HG03097 (cell line): ENCODE results near the gene DSTN.

Experiments
- ATAC-seq: cut with Tn5 transposase; IDR thresholded peaks from one replicate; pipeline ENCODE4 v1.9.1; 2021; ENCODE audit not compliant: unreplicated experiment, low FRiP score

DSTN gene

DNA sequence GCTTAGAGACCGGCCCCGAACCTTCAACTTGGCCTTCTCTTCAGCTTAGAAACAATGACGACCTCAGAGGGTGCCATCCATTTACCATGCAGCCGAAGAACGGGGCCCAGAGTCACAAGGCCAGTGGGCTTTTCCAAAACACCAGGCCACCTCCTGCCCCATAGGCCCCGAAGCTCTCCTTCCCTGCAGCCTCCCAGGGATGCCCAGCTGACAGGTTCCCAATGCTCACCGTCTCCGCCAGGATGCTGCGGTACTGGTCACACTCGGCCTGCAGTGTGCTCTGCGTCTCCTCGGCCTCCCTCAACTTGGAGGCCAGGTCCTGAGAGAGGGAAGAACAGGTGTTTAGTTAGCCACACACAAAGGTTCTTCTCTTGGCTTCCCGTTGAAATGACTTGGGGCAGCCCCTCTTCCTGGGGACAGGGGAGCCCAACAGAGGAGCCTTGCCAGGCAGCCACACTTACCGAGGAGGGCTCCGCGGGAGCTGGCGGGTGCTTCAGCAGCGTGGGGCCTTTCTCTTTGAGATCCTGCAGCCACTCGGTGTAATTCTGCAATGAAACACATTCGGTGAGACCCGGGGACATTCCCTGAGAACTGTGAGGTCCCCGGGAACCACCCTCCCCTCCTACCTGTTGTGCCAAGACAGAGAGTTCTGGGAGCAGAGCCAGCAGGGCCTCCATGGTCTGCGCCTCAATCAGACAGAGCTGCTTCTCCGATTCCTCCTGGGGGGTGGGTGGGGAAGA is 51.5 kb downstream of the DSTN start:
- ATAC-seq: no peak

DNA sequence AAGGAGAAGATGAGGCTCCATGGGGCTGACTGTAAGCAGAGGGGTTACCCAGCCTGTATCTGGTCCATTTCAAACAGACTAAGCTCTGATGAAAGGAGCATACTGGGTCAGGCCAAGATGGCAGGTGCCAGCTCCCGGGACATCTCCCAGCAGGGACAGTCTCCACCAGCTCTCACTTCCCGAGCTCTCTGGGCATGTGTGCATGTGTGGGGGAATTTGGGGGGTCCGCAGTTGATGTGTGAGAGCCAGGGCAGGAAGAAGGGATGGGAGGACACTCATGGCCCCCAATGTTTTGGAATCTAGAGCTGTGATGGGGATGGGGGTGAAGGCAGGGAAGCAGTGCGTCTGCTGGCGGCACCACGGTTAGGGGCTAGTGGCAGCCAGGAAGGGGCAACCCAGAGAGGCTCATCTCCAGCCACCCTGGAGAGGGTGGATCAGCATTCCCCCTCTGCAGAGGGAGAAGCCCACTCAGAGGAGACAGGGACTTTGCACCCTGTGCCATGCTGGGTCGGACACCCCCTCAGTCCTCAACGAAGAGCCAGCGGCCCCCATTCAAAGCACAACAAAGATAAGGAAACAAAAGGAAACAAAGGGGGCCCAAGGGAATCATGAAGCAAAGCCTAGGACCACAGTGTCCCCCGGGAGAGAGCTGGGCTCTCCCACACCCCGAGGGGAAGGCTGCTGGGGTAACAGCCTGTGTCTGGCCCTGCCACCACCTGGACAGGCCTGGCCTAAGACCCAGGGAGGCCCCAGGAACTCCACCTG is 52.4 kb downstream of the DSTN start:
- ATAC-seq: no peak

DNA sequence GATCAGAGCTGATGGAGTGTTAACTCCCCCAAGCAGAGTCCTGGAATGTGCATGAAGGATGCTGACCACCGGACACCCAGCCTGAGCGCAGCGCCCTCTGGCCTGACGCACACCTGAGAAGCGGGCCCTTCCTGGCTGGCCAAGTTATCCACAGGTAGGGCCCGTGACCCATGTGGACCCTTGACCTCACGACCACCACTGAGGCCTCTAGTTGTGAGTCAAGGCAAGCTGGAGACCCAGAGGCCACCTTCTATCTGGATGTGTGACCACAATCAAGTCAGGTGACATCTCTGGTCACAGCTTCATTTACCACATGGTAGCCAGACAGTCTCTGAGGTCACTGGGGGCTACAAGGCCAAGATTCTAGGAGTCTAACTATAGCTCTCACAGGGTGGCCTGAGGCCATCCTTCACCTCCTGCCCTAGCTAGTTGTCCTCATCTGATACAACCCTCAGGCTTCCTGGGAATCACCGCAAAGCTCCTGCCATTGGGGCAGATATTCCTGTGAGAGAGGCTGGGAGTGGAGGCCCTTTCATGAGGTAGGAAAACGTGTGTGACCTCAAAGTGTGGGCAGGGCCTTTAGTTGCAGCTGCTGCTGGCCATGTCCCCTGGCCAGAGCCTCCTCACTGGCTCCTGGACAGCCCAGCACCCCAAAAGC is 53.1 kb downstream of the DSTN start:
- no peak for ATAC-seq

DNA sequence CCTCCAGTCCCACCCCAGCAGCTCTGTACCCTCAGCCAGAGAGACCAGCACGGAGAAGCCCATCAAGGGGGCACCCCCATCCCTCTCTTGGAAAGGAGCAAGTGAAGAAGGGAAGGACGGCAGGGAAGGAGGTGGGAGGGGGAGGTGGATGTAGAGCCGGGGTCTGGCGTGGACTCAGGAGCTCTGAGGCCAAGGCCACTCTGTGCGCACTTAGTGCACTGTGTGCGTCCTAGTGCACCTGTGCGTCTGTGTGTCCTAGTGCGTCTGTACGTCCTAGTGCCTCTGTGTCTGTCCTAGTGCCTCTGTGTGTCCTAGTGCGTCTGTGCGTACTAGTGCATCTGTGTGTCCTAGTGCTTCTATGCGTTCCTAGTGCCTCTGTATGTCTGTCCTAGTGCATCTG is 54.2 kb downstream of the DSTN start:
- ATAC-seq: no peak

DNA sequence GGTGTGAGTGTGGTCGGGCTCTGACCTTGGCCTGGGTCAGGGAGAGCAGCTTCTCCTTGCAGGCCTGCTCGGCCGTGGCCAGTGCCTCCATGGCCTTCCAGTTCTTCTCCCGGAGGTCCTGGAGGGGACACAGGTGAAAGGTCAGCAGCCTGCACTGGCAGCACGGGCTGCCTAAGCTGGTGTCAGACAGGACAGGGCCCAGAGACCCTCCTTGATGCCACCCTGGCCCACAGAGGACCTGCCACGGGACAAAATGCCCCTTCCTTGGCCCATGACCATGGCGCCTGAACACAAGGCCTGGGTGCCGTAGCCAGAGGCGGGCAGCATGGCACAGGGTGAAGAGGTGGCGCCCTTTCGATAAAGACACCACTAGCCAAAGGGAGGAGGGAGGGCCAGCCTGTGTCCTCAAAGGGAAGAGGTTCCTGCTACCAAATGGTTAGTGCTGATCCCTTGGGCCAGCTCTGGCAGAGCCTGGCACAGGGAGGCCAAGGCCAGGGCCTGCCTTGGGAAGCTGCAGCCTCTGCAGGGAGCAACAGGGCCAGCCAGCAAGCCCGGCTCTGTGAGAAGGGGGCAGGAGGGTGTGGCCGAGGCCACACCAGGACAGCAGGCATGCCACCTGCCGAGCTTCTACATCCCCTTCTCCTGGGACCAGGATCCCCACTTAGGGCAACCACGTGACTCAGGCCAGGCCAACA is 54.8 kb downstream of the DSTN start:
- ATAC-seq: no peak

DNA sequence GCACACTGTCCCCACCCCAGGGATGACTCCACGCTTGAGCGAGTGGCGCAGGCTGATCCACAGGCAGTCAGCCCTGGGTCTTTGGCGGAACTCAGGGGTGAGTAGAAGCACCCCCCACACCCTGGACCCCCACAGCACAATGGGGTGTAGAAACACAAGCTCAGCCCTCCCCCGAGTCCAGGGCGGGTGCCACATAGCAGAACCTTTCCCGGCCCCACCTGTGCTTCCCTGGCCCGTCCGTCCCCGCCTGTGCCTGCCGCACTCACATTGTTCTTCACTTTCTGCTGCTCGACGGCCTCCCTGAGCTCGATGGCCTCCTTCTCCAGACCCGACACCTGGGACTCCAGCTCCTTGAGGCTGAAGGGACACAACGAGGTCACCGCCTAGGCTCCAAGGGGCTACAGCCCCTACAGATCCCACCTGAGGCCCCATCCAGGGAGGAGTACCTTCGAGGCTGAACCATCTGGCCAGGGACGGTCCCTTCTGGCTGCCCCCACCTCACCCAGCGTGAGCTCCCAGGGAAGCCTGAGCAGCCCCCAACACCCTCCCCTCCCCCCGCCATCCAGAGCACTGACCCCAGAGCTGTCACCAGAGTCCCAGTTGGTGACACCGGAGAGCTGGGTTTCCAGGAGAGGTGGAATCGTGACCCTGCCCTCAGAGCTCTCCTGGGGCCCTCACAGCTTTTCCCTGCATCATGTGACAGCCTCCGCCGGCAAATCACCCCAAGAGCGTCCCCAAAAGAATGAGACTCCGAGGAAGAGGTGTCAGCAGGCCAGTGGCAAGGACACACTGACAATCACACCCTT is 55.6 kb downstream of the DSTN start:
- no peak for ATAC-seq

DNA sequence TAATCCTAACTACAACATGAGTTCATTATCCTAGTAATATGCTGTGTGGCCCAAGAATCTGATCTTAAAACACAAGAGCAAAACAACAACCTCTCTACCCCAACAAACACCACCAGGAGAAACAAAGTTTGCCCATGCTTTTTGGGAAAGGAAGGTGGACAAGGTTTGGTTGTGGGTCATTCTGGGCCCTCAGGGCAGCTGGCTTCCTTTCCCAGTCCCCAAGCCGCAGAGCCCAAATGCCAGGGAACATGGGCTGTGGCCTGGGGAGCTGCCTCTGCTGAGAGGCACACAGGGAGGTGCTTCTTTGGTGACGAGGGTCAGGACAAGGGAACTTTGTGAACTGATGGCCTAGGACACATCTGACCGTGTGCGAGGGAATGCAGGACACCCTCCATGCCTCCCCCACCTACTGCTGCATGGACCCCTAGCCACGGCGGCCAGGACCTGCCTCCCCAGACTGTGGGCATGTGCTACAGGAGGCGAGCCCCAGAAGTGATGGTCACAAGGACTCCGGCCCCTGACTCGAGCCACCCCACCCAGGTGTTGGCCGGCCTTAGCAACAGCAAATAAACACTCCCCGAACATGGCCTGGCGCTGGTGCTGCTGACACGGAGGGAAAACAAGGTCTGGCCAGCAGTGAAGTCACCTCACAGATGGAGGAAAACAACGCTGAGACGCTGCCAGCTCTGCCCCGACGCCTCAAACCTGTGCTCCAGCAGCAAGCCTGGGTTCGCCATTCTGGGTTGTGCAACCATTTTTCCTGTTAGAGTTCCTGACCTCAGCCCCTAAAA is 56.5 kb downstream of the DSTN start:
- no peak for ATAC-seq

DNA sequence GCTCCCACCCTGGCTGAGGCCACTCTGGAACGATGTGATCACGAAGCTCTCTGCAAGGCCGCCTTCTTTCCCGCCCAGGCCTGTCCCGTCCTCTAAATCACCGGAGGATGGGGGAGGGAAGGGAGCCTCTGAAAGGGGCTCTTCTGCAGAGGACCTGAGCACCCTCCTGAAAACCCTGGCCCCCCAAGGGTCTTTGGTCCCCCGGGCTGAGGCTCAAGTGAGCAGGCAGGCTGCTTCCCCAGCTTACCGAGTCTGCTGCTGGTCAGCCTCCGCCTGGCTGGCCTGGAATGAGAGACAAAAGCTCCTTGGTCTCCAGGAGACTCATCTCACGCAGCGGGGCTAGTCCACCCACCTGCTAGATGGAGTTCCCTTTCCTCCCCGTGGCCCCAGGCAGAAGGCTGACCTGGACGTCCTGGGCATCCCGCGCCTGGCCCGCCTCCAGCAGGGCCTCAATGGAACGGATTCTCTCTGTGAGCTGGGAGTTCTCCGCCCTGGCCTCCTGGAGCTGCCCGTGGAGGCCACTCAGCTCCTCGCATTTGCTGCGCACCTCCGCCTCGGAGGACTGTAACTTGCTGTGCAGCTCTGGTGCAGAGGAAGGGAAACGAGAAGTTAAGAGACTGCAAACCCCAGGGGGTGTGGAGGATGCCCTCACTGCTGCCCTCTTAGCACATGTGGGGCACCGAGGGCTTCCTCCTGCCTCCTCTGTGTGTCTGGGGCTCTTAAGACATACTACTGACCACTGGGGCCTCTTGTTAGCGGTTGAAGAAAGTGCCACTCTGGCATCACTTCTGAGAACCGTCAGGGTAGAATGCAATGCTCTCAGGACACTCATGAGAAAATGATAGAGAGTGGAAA is 57.5 kb downstream of the DSTN start:
- ATAC-seq: no peak

DNA sequence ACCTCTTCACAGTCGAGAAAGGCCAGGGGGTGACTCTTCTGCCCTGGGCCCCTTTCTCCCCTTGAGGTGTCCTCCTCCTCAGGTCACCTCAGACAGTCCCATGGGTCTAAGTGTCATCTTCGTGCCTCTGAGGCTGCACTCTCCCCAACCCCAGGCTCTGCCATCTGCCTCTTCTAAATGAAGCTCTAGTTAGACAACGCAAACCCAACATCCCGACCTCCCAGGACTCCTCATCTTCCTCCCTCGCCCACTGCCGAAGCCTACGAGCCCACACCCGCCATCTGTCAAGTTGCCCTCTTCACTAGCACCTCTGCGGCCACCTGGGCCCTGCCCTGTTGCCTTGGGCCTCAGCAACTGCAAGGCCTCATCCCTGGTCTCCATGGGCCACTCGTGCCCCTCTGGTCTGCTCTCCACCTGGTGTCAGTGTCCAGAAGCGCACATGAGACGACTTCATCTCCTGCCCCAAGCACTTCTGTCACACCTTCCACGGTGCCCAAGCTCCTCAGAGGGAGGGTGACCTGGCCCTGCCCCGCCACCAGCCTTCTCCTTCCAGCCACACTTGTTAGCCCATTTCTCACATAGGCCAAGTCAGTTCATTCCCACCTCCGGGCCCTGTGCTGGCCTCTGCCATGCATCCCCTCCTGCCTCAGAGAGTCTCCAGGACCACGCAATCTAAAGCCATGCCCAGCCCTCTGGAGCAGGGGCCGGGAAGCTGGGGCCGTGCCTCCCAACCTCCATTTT is 58.4 kb downstream of the DSTN start:
- no peak for ATAC-seq

DNA sequence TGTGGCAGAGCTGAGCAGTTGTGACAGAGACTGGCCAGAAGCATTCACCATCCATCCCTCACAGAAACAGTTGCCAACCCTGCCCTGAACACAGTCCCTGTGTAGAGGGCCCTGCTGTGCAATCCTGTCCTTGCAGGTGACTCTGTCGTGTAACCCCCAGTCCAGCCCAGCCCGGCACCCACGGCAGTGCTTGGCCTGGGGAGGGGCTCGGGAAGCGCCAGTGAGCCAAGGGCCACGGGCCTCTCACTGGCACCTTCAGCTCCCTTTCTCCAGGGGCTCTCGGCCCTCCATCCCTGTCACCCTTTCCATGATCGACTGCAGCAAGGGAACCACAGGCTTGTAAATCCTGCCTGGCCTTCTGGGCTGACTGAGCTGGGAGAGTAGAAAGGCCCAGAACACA is 59.1 kb downstream of the DSTN start:
- ATAC-seq: no peak

DNA sequence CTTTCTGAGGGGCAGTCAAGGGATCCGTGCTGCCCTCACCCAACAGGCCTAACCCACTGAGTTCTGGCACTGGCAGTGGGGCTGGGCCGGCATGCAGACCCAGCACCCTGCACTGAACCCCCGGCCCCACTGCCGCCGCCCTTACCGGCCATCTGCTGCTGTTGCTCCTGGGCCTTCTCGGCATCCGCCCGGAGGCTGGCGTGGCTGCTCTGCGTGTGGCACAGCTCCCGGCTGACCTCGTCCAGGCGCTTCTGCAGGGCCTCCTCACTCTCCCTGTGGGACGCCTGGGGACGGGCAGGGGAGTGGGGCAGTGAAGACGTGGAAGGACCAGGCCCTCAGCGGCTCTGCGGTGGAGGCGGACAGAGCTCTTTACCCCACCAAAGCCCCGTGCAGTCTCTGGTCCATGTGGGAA is 59.8 kb downstream of the DSTN start:
- no peak for ATAC-seq

DNA sequence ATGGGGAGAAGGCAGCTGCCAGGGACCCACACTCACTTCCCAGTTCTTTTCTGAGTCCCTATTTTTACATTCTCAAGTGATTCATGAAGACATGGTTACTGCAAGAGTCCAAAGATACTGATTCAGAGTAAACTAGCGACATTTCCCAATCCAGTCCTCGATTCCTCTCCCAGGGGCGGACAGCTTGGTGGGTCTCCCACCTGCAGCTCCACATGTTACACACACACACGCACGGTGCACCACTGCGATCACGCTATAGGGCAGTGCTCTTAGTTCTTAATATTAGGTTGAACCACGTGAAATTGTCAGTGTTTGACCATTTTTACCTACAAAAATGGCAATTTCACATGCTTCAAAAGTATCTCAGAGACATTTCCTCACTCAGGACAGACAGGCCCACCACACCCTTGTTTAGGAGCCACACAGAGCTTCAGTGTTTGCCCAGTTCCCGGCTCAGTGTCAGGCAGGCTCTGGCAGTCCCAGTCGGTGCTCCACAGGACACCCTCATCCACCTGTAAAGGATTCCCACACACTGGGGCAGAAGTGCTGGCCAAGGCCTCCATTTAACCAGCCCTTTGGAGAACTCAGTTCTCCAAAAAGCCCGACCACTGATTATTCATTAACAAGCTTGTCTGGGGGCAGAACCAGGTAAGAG is 60.4 kb downstream of the DSTN start:
- ATAC-seq: no peak

DNA sequence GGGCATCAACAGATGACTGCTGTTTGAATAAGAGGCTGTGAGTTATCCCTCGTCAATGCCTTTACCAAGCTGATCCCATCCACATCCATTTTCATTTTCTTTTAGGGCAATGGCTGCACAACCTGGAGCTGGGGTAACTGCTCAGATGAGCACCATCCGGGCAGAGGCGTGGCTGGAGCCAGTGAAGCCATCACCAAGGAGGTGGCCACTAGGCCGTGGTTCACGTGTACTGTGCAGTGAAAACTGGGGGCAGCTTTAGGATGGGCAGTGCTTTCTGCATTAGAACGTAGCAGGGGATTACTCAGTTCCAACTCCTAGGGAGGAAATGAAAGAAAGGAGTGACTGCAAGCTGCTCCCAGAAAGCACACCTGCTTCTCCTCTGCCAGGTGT is 60.9 kb downstream of the DSTN start:
- ATAC-seq: no peak

DNA sequence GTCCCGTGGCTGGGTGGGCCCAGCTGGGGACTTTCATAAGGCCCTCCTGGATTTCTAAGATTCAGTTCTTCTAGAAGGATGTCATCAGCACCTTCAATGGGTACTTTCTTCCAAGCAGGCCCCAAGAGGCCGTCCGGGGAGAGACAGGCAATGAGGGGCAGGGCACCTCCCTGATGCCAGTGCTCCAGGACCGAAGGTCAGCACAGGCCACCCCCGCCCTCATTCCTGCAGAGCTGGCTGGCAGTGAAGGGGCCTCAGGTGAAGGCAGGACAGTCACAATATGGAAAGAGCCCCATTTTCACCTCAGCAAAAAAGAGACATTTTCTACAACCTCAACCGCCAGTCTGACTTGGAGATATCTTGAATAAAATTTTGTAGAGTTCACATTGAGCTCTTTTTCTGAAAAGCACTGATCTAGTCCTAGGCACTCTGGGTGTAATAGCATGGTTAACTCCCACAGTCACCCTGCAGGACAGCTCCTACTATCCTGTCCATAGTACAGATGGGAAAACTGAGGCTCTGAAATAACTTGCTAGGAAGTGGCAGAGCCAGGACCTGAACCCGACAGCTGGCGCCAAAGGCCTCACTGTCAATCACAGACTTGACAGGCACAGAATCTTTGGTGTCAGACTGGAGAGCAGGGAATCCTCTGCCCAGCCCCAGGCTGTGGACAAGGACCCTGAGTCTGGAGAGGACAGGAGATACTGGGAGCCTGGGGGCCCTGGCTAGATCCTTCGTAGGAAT is 61.9 kb downstream of the DSTN start:
- ATAC-seq: no peak

DNA sequence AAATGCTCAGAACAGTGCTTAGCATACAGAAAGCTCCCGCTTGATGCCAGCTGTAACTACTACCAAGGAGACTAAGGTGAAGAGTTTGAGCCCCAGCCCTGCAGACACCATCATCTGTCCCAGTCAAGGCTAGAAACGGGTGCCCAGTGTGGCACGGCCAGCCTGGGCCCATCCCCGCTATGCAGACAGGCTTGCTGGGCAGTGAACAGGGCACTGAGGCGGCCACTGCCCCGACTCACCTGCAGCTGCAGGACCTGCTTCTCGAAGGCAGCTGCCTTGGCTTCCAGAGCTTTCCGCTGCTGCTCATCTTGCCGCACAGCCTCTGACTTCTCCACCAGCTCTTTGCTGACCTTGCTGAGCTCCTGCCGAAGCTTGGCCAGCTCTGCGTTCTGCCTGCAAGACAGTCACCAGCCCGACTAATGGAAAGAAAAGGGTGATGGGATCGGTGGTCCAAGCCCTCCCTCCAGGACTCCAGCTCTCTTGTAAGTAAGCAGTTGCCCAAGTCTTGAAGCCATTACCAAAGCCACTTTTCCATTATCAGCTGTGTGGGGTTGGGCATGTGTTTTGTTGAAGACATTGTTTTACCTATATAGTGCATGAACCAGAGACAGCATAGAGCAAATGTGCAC is 63.5 kb downstream of the DSTN start:
- no peak for ATAC-seq

DNA sequence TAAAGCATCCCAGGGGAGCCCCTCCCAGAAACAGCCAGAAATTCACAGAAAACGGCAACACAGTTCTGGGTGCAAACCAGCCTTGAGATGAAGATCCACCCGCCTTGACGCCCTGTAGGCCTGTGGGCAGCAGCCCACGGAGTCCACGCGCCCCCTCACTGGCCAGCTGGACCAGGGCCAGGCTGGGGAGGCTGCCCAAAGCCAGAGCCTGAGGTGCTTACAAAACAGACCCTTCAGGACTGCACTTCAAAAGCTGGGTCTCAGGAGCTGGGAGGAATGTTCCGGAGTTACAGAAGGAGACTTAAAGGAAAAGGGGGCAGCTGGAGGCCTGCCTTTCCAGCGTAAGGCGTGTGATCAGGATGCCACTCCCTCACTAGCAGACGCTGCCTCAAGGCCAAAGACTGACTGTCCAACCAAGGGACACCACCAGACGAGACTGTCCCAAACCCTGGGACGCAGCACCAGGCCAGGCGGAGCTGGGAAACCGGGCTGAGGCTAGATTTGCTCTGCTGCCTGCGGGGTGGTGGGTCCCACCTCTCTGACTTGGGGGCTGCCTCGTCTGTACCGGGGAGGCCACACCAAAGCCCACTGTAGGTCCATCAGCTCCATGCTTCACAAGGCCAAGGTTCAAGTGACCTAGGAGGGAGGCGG is 64.1 kb downstream of the DSTN start:
- no peak for ATAC-seq
